KOPT-K1 (cell line): Measurements from ENCODE around the gene PPP2R3A.
"Not testable (repeated sequence)": the region's sequence is repeated elsewhere in the genome, so short reads cannot be mapped to it uniquely, and the experiment has no call there.

ENCODE experiments used
- H3K27ac ChIP-seq: fragments of 200-600 bp; sonication (generic); 2 replicates; pipeline ENCODE4 v1.5.1; 2016; ENCODE audit warnings: antibody characterized with exemption, mild to moderate bottlenecking, low read depth, low read length; ENCODE audit not compliant: poor library complexity, severe bottlenecking
- H3K36me3 ChIP-seq: fragments of 200-600 bp; sonication (generic); 2 replicates; pipeline ENCODE4 v1.5.1; 2017; ENCODE audit warnings: antibody characterized with exemption, mild to moderate bottlenecking, low read length, moderate library complexity; ENCODE audit not compliant: insufficient read depth
- H3K9me3 ChIP-seq: fragments of 200-600 bp; sonication (generic); 2 replicates; pipeline ENCODE4 v1.5.1; 2017; ENCODE audit warnings: antibody characterized with exemption, low read length, mild to moderate bottlenecking; ENCODE audit not compliant: insufficient read depth, poor library complexity, severe bottlenecking

The PPP2R3A gene

GRCh38 chr3:135965506-135966270 lies at the start of gene PPP2R3A:
Gene PPP2R3A (plus strand): TSS chr3:135965728. CDS start chr3:136001499, 35,771 bp downstream.
- Histone ChIP-seq H3K36me3 (no peaks in the 10 kb centered on the region), H3K9me3 (peaks cover 8% of the 10 kb centered on the region), H3K27ac (no peak within 1 kb of the TSS)

- Histone ChIP-seq H3K36me3 (no peaks in the 10 kb centered on the region), H3K27ac (no peak overlapping the region), H3K9me3 (no peaks in the 10 kb centered on the region)
These were observed 49.2 kb upstream of the PPP2R3A start for GRCh38 chr3:135916310-135916709.

- Histone ChIP-seq H3K36me3 (no peaks in the 10 kb centered on the region), H3K27ac (no peak overlapping the region), H3K9me3 (no peaks in the 10 kb centered on the region)
These were observed 48.5 kb upstream of the PPP2R3A start for GRCh38 chr3:135917076-135917475.

GRCh38 chr3:135917927-135918597 lies 47.5 kb upstream of the PPP2R3A start:
- Histone ChIP-seq H3K27ac (no peak overlapping the region), H3K9me3 (no peaks in the 10 kb centered on the region), H3K36me3 (no peaks in the 10 kb centered on the region)

GRCh38 chr3:135918600-135918999 lies 46.9 kb upstream of the PPP2R3A start:
- H3K27ac ChIP-seq = no peak overlapping the region
- H3K9me3 ChIP-seq = no peaks in the 10 kb centered on the region
- H3K36me3 ChIP-seq = no peaks in the 10 kb centered on the region

- H3K27ac ChIP-seq = no peak overlapping the region
- H3K36me3 ChIP-seq = no peaks in the 10 kb centered on the region
- H3K9me3 ChIP-seq = no peaks in the 10 kb centered on the region
These were observed 45.3 kb upstream of the PPP2R3A start for GRCh38 chr3:135920275-135920674.

- H3K36me3 ChIP-seq = no peaks in the 10 kb centered on the region
- H3K9me3 ChIP-seq = no peaks in the 10 kb centered on the region
- no peak overlapping the region for H3K27ac ChIP-seq
These were observed 42.7 kb upstream of the PPP2R3A start for GRCh38 chr3:135922903-135923250.

GRCh38 chr3:135924506-135924905 lies 41.0 kb upstream of the PPP2R3A start:
- Histone ChIP-seq H3K36me3 (no peaks in the 10 kb centered on the region), H3K27ac (no peak overlapping the region), H3K9me3 (no peaks in the 10 kb centered on the region)

- H3K27ac ChIP-seq = no peak overlapping the region
- H3K9me3 ChIP-seq = no peaks in the 10 kb centered on the region
- no peaks in the 10 kb centered on the region for H3K36me3 ChIP-seq
These were observed 38.9 kb upstream of the PPP2R3A start for GRCh38 chr3:135926664-135927063.

- Histone ChIP-seq H3K36me3 (no peaks in the 10 kb centered on the region), H3K9me3 (no peaks in the 10 kb centered on the region), H3K27ac (no peak overlapping the region)
These were observed 38.4 kb upstream of the PPP2R3A start for GRCh38 chr3:135927155-135927554.

- no peak overlapping the region for H3K27ac ChIP-seq
- H3K36me3 ChIP-seq = no peaks in the 10 kb centered on the region
- no peaks in the 10 kb centered on the region for H3K9me3 ChIP-seq
These were observed 35.9 kb upstream of the PPP2R3A start for GRCh38 chr3:135929670-135930069.

GRCh38 chr3:135930255-135930654 lies 35.3 kb upstream of the PPP2R3A start:
- Histone ChIP-seq H3K27ac (no peak overlapping the region), H3K9me3 (no peaks in the 10 kb centered on the region), H3K36me3 (no peaks in the 10 kb centered on the region)

- not testable (repeated sequence) for H3K27ac ChIP-seq, H3K36me3 ChIP-seq, H3K9me3 ChIP-seq
These were observed 30.4 kb upstream of the PPP2R3A start for GRCh38 chr3:135935171-135935570.

- not testable (repeated sequence) for H3K9me3 ChIP-seq, H3K36me3 ChIP-seq, H3K27ac ChIP-seq
These were observed 27.8 kb upstream of the PPP2R3A start for GRCh38 chr3:135937766-135938165.

GRCh38 chr3:135944831-135945230 lies 20.7 kb upstream of the PPP2R3A start:
- Histone ChIP-seq H3K9me3 (peaks cover 3% of the 10 kb centered on the region), H3K36me3 (no peaks in the 10 kb centered on the region), H3K27ac (no peak overlapping the region)

- Histone ChIP-seq H3K27ac (no peak overlapping the region), H3K9me3 (peaks cover 4% of the 10 kb centered on the region), H3K36me3 (no peaks in the 10 kb centered on the region)
These were observed 14.6 kb upstream of the PPP2R3A start for GRCh38 chr3:135950941-135951340.
